CD14-positive monocyte (primary cell): ENCODE data around the gene UTP20. TPM values are rescaled to one million over a fixed set of nuclear protein-coding genes. Genes with fewer than 3 reads are reported as not detected.

Experiments used
- DNase-seq, 3 donors: peaks; one replicate each; pipeline ENCODE4 v3.0.0-alpha.2; 2011 to 2022
- H2AFZ ChIP-seq: 2 replicates; pipeline ENCODE4 v1.6.0; 2012; ENCODE audit warnings: mild to moderate bottlenecking, low read depth, low read length, inconsistent platforms; ENCODE audit not compliant: insufficient read depth, poor library complexity, severe bottlenecking
- H3K27ac ChIP-seq, 2 donors: 1 replicate in 1 of 2; 2 replicates in 1 of 2; pipeline ENCODE4 v1.5.1; 2012 to 2013; ENCODE audit warnings: low read length in 2 of 2, control low read depth in 1 of 2, inconsistent platforms in 1 of 2, low read depth in 1 of 2, mild to moderate bottlenecking in 1 of 2
- H3K27me3 ChIP-seq, 2 donors: one replicate each; pipeline versions ENCODE4 v1.6.0 to v1.6.1; 2011 to 2013; ENCODE audit warnings: low read length in 2 of 2; ENCODE audit not compliant: control insufficient read depth in 2 of 2, insufficient read depth in 2 of 2
- H3K36me3 ChIP-seq, 2 donors: replicated peaks in 1 of 2; 1 replicate in 1 of 2; 2 replicates in 1 of 2; pipeline versions ENCODE4 v1.5.1 to v1.6.1; 2012 to 2013; ENCODE audit warnings: low read length in 2 of 2, control low read depth in 1 of 2, inconsistent platforms in 1 of 2, mild to moderate bottlenecking in 1 of 2; ENCODE audit not compliant: insufficient read depth in 2 of 2, control insufficient read depth in 1 of 2
- H3K4me1 ChIP-seq, 2 donors: 1 replicate in 1 of 2; 2 replicates in 1 of 2; pipeline versions ENCODE4 v1.5.1 to v1.6.1; 2012 to 2013; ENCODE audit warnings: low read length in 2 of 2, control low read depth in 1 of 2, inconsistent platforms in 1 of 2, mild to moderate bottlenecking in 1 of 2, moderate library complexity in 1 of 2; ENCODE audit not compliant: insufficient read depth in 2 of 2, control insufficient read depth in 1 of 2
- H3K4me2 ChIP-seq: replicated peaks from 2 replicates; pipeline ENCODE3; 2012; ENCODE audit warnings: low read length, moderate library complexity, mild to moderate bottlenecking; ENCODE audit not compliant: poor library complexity, severe bottlenecking; ENCODE audit errors: extremely low read depth
- H3K4me3 ChIP-seq, 3 experiments: fragments of 200-600 bp in 1 of 3; sonication (generic) in 1 of 3; replicated peaks in 1 of 3; 1 replicate in 2 of 3; 2 replicates in 1 of 3; pipeline ENCODE4 v1.5.1; 2011 to 2013; ENCODE audit warnings: low read length in 3 of 3, mild to moderate bottlenecking in 3 of 3, control low read depth in 2 of 3, low read depth in 2 of 3, inconsistent platforms in 1 of 3, moderate library complexity in 1 of 3
- H3K79me2 ChIP-seq: 2 replicates; pipeline ENCODE4 v1.6.0; 2012; ENCODE audit warnings: mild to moderate bottlenecking, control low read depth, inconsistent platforms, low read length, moderate library complexity; ENCODE audit not compliant: insufficient read depth
- H3K9ac ChIP-seq: 2 replicates; pipeline ENCODE4 v1.6.0; 2017; ENCODE audit warnings: low read length, mild to moderate bottlenecking; ENCODE audit not compliant: insufficient read depth, poor library complexity, severe bottlenecking
- H3K9me3 ChIP-seq, 2 donors: replicated peaks in 1 of 2; 1 replicate in 1 of 2; 2 replicates in 1 of 2; pipeline versions ENCODE4 v1.5.1 to v1.6.1; 2012 to 2013; ENCODE audit warnings: low read length in 2 of 2, control low read depth in 1 of 2; ENCODE audit not compliant: control insufficient read depth in 1 of 2, insufficient read depth in 1 of 2
- H4K20me1 ChIP-seq: 2 replicates; pipeline ENCODE4 v1.6.0; 2012; ENCODE audit warnings: mild to moderate bottlenecking, low read length, control low read depth, moderate library complexity; ENCODE audit not compliant: insufficient read depth
- H3K27ac Mint-ChIP-seq, 7 donors: one replicate each; pipeline ENCODE4 v1.8.0; 2020; ENCODE audit warnings: mild to moderate bottlenecking in 7 of 7, mixed read lengths in 7 of 7, moderate library complexity in 6 of 7, inconsistent platforms in 2 of 7
- H3K27me3 Mint-ChIP-seq, 3 donors: one replicate each; pipeline ENCODE4 v1.8.0; 2021 to 2022; ENCODE audit warnings: low read depth in 3 of 3, mild to moderate bottlenecking in 3 of 3, mixed read lengths in 3 of 3, moderate library complexity in 3 of 3, inconsistent platforms in 1 of 3
- H3K36me3 Mint-ChIP-seq, 2 donors: one replicate each; pipeline ENCODE4 v1.8.0; 2020; ENCODE audit warnings: mixed read lengths in 2 of 2, inconsistent platforms in 1 of 2, mild to moderate bottlenecking in 1 of 2
- H3K4me1 Mint-ChIP-seq: one replicate; pipeline ENCODE4 v1.8.0; 2020; ENCODE audit warnings: mild to moderate bottlenecking, mixed read lengths
- H3K4me3 Mint-ChIP-seq, 2 donors: one replicate each; pipeline ENCODE4 v1.8.0; 2020; ENCODE audit warnings: mild to moderate bottlenecking in 2 of 2, mixed read lengths in 2 of 2, moderate library complexity in 1 of 2
- H3K9me3 Mint-ChIP-seq, 7 donors: one replicate each; pipeline ENCODE4 v1.8.0; 2020 to 2022; ENCODE audit warnings: mixed read lengths in 7 of 7, mild to moderate bottlenecking in 6 of 7, moderate library complexity in 6 of 7, inconsistent platforms in 2 of 7
- WGBS: methylation state at CpG from one replicate; pipeline ENCODE4 v1.1.5; 2013; ENCODE audit warnings: missing lambda C conversion rate; ENCODE audit not compliant: insufficient coverage; 5-methylcytosine and 5-hydroxymethylcytosine counted together
- intact Hi-C, 2 donors: fragments of 100-400 bp; cut with micrococcal nuclease; formaldehyde crosslinking; loops; one replicate each; pipeline versions ENCODE4 v1.15.0 to v1.15.1; 2023
- polyA plus RNA-seq, 3 donors: library from polyadenylated mRNA; depleted of rRNA in 1 of 3; unstranded in 2 of 3; stranded (reverse) in 1 of 3; fragments of 300-500 nt in 2 of 3; fragments of >200 nt in 1 of 3; fragmentation: Illumina TruSeq in 2 of 3; gene quantifications; 1 replicate in 2 of 3; 2 replicates in 1 of 3; pipeline ENCODE4 v1.2.3, GENCODE V29; 2012 to 2021
- TF ChIP-seq, protein P1 (sequence below): fragments of 200-600 bp; IDR thresholded peaks from one replicate; pipeline ENCODE4 v1.8.0; 2022; ENCODE audit warnings: antibody characterized with exemption, mild to moderate bottlenecking

Gene UTP20
- polyA plus RNA-seq, 3 donors = 0.46 to 1.6 (median 1.2) TPM

DNA sequence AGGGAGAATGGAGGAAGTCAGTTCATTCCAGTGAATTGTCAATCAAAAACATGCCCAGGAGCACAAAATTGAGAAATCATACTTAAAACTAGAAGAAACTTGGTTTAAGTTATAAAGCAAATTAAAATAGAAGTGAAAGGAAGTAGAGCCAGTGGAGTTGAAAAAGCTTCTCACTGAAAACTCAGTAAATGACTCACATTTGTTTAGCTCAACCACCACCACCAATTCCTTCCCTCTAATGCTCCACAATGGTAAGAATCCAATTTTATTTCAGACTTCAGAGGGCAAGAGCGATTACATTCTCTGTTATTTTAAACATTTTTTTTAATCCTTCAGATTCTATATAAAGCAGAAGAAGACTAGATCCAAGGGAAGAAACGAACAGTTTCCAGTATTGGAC lies 19.4 kb downstream of the UTP20 start:
- Histone ChIP-seq H3K9ac (no peak overlapping the region), H4K20me1 (no peaks in the 10 kb centered on the region), H3K36me3 (peaks cover 41 to 75% of the 10 kb centered on the region in 2 donors), H3K27ac (no peak overlapping the region), H3K27me3 (no peaks in the 10 kb centered on the region), H2AFZ (no peak overlapping the region), H3K79me2 (no peaks in the 10 kb centered on the region), H3K4me3 (no peak overlapping the region), H3K9me3 (no peaks in the 10 kb centered on the region), H3K4me2 (no peak overlapping the region), H3K4me1 (no peaks in the 10 kb centered on the region)
- Mint-ChIP-seq H3K36me3 (peaks cover 47 to 75% of the 10 kb centered on the region in 2 donors), H3K9me3 (no peaks in the 10 kb centered on the region), H3K4me3 (no peak overlapping the region), H3K4me1 (peaks cover 2% of the 10 kb centered on the region), H3K27ac (no peak overlapping the region), H3K27me3 (no peaks in the 10 kb centered on the region)
- no CpG with 5 or more reads among the region's 2 CpGs for WGBS
- intact Hi-C loops = no loop called here
- DNase-seq = no peak
- TF ChIP-seq, protein P1, sequence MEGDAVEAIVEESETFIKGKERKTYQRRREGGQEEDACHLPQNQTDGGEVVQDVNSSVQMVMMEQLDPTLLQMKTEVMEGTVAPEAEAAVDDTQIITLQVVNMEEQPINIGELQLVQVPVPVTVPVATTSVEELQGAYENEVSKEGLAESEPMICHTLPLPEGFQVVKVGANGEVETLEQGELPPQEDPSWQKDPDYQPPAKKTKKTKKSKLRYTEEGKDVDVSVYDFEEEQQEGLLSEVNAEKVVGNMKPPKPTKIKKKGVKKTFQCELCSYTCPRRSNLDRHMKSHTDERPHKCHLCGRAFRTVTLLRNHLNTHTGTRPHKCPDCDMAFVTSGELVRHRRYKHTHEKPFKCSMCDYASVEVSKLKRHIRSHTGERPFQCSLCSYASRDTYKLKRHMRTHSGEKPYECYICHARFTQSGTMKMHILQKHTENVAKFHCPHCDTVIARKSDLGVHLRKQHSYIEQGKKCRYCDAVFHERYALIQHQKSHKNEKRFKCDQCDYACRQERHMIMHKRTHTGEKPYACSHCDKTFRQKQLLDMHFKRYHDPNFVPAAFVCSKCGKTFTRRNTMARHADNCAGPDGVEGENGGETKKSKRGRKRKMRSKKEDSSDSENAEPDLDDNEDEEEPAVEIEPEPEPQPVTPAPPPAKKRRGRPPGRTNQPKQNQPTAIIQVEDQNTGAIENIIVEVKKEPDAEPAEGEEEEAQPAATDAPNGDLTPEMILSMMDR = no peak

DNA sequence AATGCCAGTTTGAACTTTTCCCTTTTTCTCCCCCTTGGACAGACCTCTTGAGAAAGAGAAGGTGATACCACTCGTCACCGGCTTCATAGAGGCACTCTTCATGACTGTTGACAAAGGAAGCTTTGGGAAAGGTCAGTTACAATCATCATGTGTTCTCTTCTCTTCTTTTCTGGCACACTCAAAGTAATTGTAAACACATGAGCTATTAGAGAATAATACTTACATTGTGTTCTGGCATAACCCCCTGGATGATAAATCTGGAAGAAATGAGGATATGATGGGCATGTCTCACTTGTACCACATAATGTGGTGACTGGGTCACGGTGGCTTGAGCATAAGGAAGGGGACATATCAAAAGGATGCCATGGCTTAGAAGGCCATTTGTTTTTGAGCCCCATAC lies 20.0 kb downstream of the UTP20 start:
- no CpG with 5 or more reads among the region's 3 CpGs for WGBS
- Mint-ChIP-seq H3K4me1 (peaks cover 2% of the 10 kb centered on the region), H3K9me3 (no peaks in the 10 kb centered on the region), H3K27me3 (no peaks in the 10 kb centered on the region), H3K27ac (no peak overlapping the region), H3K36me3 (peaks cover 53 to 74% of the 10 kb centered on the region in 2 donors), H3K4me3 (no peak overlapping the region)
- Histone ChIP-seq H3K9ac (no peak overlapping the region), H3K9me3 (no peaks in the 10 kb centered on the region), H3K4me1 (no peaks in the 10 kb centered on the region), H3K79me2 (no peaks in the 10 kb centered on the region), H3K36me3 (peaks cover 41 to 75% of the 10 kb centered on the region in 2 donors), H3K27me3 (no peaks in the 10 kb centered on the region), H3K4me3 (no peak overlapping the region), H3K4me2 (no peak overlapping the region), H2AFZ (no peak overlapping the region), H3K27ac (no peak overlapping the region), H4K20me1 (no peaks in the 10 kb centered on the region)
- TF ChIP-seq, protein P1 = no peak
- DNase-seq = no peak
- intact Hi-C loops = no loop called here
